Ecto neural progenitor cell (in vitro differentiated cells): ENCODE data around the gene MS4A14.
"Not testable (repeated sequence)": the region's sequence is repeated elsewhere in the genome, so short reads cannot be mapped to it uniquely, and the experiment has no call there.

Experiments used
- DNase-seq: peaks from one replicate; pipeline ENCODE4 v3.0.0-alpha.2; 2018; ENCODE audit warnings: low spot score

The MS4A14 gene

GRCh38 chr11:60389279-60389910 is 6.9 kb upstream of the MS4A14 start:
- DNase-seq: no peak

GRCh38 chr11:60390419-60390818 is 5.8 kb upstream of the MS4A14 start:
- no peak for DNase-seq

- no peak for DNase-seq
These were observed 3.9 kb upstream of the MS4A14 start for GRCh38 chr11:60392361-60392760.

- DNase-seq: no peak
These were observed 3.2 kb upstream of the MS4A14 start for GRCh38 chr11:60393016-60393415.

- DNase-seq: no peak
These were observed 1.4 kb upstream of the MS4A14 start for GRCh38 chr11:60394666-60395380.

- no peak for DNase-seq
These were observed 540 bp downstream of the MS4A14 start for GRCh38 chr11:60396799-60397198.

- DNase-seq: no peak
These were observed 23.8 kb downstream of the MS4A14 start for GRCh38 chr11:60420015-60420414.

GRCh38 chr11:60422609-60423008 is 26.4 kb downstream of the MS4A14 start:
- DNase-seq: no peak

GRCh38 chr11:60428517-60428916 is 32.3 kb downstream of the MS4A14 start:
- no peak for DNase-seq

- no peak for DNase-seq
These were observed 33.0 kb downstream of the MS4A14 start, which contains the start of gene MS4A5 for GRCh38 chr11:60429272-60429671. MS4A5 (plus strand) TSS chr11:60429572; CDS start chr11:60429675, 103 bp downstream.

- no peak for DNase-seq
These were observed 35.0 kb downstream of the MS4A14 start for GRCh38 chr11:60431251-60431650.

- no peak for DNase-seq
These were observed 37.1 kb downstream of the MS4A14 start for GRCh38 chr11:60433401-60433800.

GRCh38 chr11:60447070-60447469 is 50.8 kb downstream of the MS4A14 start:
- DNase-seq: no peak

GRCh38 chr11:60447846-60448245 is 51.6 kb downstream of the MS4A14 start:
- no peak for DNase-seq

GRCh38 chr11:60451185-60451584 is 54.9 kb downstream of the MS4A14 start:
- not testable (repeated sequence) for DNase-seq

GRCh38 chr11:60454212-60454611 is 58.0 kb downstream of the MS4A14 start:
- DNase-seq: no peak

GRCh38 chr11:60455531-60456042 is 59.3 kb downstream of the MS4A14 start, which contains the start of gene MS4A1:
MS4A1 (plus strand) TSS chr11:60455847; CDS start chr11:60462375, 6,528 bp downstream.
- no peak for DNase-seq

- DNase-seq: no peak
These were observed 61.3 kb downstream of the MS4A14 start for GRCh38 chr11:60457576-60457975.

GRCh38 chr11:60459345-60459744 is 63.1 kb downstream of the MS4A14 start:
- DNase-seq: no peak
